Kidney epithelial cell (primary cell): Measurements from ENCODE around the gene OMA1. TPM values are rescaled to one million over a fixed set of nuclear protein-coding genes. Genes with fewer than 3 reads are reported as not detected.

Source experiments
- DNase-seq: peaks from one replicate; pipeline ENCODE4 v3.0.0-alpha.2; 2010; ENCODE audit warnings: low read depth
- H3K27me3 ChIP-seq: 2 replicates; pipeline ENCODE4 v1.6.0; 2011; ENCODE audit warnings: low read length; ENCODE audit not compliant: control insufficient read depth, insufficient read depth
- H3K36me3 ChIP-seq: 2 replicates; pipeline ENCODE4 v1.5.1; 2011; ENCODE audit warnings: low read length; ENCODE audit not compliant: control insufficient read depth, insufficient read depth
- H3K4me3 ChIP-seq: 2 replicates; pipeline ENCODE4 v1.5.1; 2011; ENCODE audit warnings: low read depth, mild to moderate bottlenecking, control low read depth, low read length
- total RNA-seq: library from RNA; depleted of rRNA; stranded (reverse); fragments of >200 nt; gene quantifications from 2 replicates; pipeline ENCODE4 v1.2.3, GENCODE V29; 2015
- TF ChIP-seq, protein P1 (sequence below): IDR thresholded peaks from 2 replicates; pipeline ENCODE4 v1.5.1; 2011; ENCODE audit warnings: mild to moderate bottlenecking, moderate library complexity, low read length, control low read depth, inconsistent platforms; ENCODE audit not compliant: insufficient read depth, poor library complexity, severe bottlenecking

Gene OMA1
- total RNA-seq, 1 donor from 2014 or later, result 10.2 TPM

DNA sequence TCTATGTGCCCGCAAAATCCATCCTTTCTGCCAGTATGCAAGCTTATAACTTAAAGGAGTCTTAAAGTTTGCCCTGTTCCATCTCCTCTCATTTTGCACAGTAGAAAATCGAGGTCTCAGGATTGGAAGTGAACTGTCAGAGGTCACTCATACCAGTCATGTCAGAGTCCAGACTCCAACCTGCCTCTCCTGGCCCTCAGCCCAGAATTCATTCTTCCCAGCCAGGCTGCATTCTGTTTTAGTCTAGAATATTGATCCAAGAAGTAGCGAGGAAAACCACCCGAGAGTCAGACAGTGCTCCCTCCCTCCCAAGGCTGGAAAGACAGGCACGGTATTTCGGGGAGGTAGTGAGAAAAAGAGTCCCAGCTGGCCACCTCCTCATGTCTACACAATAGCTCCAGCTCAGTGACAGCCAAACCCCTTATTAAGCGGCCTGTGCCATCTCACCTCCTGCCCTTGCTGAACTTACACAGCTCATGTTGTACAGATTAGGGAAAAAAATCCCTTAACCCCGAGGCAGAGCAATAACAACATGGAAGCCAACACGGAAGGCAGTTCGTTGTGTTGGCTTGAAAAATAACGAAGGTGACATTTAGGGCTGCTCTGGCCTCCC lies 89.4 kb downstream of the OMA1 start:
- TF ChIP-seq, protein P1, sequence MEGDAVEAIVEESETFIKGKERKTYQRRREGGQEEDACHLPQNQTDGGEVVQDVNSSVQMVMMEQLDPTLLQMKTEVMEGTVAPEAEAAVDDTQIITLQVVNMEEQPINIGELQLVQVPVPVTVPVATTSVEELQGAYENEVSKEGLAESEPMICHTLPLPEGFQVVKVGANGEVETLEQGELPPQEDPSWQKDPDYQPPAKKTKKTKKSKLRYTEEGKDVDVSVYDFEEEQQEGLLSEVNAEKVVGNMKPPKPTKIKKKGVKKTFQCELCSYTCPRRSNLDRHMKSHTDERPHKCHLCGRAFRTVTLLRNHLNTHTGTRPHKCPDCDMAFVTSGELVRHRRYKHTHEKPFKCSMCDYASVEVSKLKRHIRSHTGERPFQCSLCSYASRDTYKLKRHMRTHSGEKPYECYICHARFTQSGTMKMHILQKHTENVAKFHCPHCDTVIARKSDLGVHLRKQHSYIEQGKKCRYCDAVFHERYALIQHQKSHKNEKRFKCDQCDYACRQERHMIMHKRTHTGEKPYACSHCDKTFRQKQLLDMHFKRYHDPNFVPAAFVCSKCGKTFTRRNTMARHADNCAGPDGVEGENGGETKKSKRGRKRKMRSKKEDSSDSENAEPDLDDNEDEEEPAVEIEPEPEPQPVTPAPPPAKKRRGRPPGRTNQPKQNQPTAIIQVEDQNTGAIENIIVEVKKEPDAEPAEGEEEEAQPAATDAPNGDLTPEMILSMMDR, result no peak
- Histone ChIP-seq H3K27me3 (no peaks in the 10 kb centered on the region), H3K36me3 (no peaks in the 10 kb centered on the region), H3K4me3 (no peak overlapping the region)
- DNase-seq, result no peak

DNA sequence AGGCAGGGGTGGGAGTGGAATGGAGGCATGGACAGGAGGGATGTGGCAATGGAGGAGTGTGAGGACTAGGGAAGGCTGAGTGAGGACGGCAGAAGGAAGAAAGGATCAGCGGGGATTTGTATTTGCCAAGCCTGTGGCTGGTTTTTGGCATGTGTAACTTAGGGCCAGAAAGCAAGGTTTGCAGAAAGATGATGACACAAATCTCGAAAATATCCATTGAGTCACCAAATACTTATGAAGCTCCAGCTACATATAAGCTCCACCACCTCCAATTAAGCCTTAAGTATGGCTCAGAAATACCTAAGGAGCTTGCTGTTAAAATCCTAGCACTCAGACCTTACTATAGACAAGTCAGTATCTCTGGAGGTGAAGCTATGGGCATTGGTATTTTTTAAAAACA lies 90.1 kb downstream of the OMA1 start:
- DNase-seq, result no peak
- no peaks in the 10 kb centered on the region for H3K27me3 ChIP-seq
- H3K4me3 ChIP-seq, result no peak overlapping the region
- TF ChIP-seq, protein P1, result no peak
- H3K36me3 ChIP-seq, result no peaks in the 10 kb centered on the region

DNA sequence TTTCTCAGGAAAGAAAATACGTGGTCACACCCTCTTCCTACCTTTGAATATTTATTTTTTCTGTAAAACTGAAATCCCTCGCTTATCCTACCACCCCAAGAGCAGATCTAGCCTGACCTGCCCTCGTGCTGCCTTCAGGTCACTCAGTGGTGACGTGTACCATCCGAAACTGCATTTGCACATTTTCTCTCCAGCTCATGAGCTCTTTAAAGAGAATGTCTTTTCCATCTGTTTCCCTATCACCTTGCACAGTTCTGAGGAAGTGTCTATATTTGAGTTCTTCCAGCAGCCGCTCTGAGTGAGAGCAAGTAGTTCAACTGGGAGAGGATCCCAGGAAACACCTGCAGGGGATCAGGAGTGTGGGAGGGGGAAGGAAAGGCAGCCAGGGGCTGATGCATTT lies 91.7 kb downstream of the OMA1 start:
- TF ChIP-seq, protein P1, result no peak
- H3K4me3 ChIP-seq, result no peak overlapping the region
- no peaks in the 10 kb centered on the region for H3K27me3 ChIP-seq
- no peak for DNase-seq
- no peaks in the 10 kb centered on the region for H3K36me3 ChIP-seq

DNA sequence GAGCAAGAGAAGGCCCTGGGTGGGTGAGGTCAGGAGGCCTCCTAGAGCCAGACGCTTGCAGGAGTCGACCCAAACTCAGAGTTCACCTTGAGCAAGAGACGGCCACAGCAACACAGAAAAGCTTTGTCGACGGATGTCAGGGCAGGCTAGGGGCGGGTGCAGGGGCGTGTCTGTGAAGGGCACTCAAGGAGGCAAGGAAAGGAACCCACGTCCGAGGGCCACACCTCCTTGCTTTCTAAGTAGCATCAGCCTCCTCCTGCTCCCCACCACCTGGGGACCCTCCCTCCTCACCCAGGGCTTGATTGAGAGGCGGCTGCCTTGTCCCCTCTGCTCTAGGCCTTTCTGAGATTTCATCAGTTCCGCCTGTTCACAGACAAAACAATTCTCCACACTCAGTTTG lies 92.1 kb downstream of the OMA1 start:
- TF ChIP-seq, protein P1, result no peak
- no peak for DNase-seq
- no peaks in the 10 kb centered on the region for H3K36me3 ChIP-seq
- no peak overlapping the region for H3K4me3 ChIP-seq
- no peaks in the 10 kb centered on the region for H3K27me3 ChIP-seq

DNA sequence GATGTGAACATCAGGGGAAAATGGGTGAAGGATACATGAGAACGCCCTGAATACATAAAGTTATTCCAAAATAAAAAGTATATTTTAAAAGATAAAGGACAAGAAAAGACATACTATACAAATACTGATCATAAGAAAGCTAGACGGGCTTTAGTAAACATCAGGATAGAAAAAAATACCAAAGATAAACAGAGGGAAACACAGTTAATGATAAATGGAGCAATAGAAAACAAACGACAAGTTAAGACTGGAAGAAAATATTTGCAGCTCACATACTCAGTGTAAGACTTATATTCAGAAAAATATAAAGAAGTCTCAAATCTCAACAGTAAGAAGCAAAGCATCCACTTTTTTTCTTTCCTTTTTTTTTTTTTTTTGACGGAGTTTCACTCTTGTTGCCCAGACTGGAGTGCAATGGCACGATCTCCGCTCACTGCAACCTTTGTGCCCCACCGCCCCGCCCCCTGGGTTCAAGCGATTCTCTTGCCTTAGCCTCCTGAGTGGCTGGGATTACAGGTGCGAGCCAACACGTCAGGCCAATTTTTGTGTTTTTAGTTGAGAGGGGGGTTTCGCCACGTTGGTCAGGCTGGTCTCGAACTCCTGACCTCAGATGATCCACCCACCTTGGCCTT lies 94.8 kb downstream of the OMA1 start:
- Histone ChIP-seq H3K4me3 (no peak overlapping the region), H3K36me3 (no peaks in the 10 kb centered on the region), H3K27me3 (no peaks in the 10 kb centered on the region)
- TF ChIP-seq, protein P1, result no peak
- no peak for DNase-seq

DNA sequence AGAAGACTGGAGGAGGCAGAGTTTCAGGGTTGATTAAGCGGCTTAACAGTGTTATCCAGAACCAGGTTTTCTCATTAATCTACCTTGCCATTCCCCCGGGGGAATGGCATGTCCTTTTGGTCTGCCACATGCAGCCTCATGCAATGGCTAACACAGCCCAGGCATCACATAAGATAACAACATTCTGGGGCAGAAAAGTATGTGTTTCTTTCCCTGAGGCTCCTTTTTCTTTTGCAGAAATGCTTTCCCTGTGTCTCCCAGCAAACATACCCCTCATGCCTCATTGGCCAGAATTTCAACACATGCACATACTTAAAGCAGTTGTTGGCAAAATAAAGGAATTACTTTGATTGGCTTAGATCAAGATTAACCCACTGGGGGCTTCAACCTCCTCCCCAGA lies 98.6 kb downstream of the OMA1 start:
- Histone ChIP-seq H3K4me3 (no peak overlapping the region), H3K27me3 (no peaks in the 10 kb centered on the region), H3K36me3 (no peaks in the 10 kb centered on the region)
- no peak for DNase-seq
- TF ChIP-seq, protein P1, result no peak
